Stimulated activated CD8-positive, alpha-beta memory T cell treated with anti-CD3 and anti-CD28 coated beads, Interleukin-15, amount 100 ng/mL, for 4 hours (primary cell): ENCODE data around the gene CDCA4.
"Not testable (repeated sequence)": the region's sequence is repeated elsewhere in the genome, so short reads cannot be mapped to it uniquely, and the experiment has no call there.

Source experiments
- DNase-seq, 2 donors: peaks; one replicate each; pipeline ENCODE4 v3.0.0-alpha.2; 2020; ENCODE audit warnings: low read depth in 2 of 2

The CDCA4 gene

DNA sequence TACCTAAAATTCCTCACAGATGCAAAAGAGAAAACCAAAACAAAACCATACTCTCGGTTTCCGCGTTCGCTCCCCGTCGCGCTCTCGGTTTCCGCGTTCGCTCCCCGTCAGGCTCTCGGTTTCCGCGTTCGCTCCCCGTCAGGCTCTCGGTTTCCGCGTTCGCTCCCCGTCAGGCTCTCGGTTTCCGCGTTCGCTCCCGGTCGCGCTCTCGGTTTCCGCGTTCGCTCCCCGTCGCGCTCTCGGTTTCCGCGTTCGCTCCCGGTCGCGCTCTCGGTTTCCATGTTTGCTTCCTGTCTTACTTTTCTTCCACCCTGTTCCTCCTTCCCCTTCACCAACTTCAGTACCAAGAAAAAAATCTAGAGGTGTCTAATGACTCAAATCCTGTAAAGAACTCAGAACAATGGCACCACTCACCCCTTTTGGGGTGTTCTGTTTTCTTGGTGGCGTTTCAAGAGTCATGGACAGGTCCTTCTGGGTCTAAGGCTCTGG lies 12.6 kb upstream of the CDCA4 start:
- not testable (repeated sequence) for DNase-seq

DNA sequence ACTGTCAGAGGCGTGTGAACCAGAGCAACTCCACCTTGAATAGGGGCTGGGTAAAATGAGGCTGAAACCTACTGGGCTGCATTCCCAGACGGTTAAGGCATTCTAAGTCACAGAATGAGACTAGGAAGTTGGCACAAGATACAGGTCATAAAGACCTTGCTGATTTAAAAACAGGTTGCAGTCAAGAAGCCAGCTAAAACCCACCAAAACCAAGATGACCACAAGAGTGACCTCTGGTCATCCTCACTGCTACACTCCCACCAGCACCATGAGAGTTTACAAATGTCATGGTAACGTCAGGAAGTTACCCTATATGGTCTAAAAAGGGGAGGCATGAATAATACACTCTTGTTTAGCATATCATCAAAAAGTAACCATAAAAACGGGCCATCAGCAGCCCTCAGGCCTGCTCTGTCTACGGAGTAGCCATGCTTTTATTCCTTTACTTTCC lies 11.6 kb upstream of the CDCA4 start:
- not testable (repeated sequence) for DNase-seq

DNA sequence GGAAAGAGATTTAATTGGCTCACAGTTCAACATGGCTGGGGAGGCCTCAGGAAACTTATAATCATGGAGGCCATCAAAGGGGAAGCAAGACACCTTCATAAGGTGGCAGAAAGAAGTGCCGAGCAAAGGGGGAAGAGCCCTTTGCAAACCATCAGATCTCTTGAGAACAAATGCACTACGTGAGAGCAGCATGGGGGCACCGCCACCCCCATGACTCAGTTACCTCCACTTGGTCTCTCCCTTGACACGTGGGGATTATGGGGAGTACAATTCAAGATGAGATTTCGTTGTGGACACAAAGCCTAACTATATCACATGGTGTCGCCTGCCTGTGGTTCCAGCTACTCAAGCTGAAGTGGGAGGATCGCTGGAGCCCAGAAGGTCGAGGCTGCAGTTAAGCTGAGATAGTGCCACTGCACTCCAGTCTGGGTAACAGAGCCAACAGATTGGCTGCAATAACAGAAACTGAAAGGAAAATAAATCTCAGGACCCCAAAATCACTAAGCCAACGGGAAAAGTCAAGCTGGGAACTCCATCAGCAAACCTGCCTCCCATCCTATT lies 10.0 kb upstream of the CDCA4 start:
- no peak for DNase-seq

DNA sequence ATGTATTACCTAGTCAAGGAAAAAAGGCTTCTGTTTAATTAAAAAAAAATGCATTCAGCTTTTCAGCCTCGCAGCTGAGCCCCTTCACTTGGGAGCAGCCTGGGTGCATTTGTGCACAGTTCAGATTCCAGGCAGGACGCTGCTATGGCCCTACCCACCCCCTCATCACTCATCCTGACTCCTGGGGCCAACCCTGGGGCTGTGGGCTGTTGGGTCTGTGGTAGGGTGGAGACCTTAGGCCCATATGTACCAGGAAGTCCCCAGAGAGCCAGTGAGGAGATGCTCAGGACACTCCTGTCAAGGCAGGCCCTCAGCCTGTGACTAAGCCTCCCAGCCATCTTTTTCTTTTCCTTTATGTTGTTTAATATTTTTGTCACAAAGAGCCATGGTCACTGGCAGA lies 9.3 kb upstream of the CDCA4 start:
- DNase-seq = no peak

DNA sequence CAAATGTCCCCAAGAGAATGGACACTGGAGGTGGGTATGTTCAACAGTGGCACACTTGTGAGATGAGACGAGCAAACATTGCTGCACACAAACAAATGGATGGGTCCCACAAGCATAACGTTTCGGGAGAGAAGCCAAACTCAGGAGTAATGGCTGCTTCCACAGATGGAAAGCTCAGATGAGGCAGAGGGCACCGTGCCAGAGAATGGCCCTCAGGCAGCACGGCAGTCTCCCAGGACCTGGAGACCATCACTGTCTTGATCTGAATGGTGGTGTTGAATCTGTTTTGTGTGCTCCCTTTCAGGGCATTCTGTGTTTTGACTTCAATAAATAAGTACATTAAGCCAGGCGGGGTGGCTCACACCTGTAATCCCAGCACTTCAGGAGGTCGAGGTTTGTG lies 8.5 kb upstream of the CDCA4 start:
- no peak for DNase-seq

DNA sequence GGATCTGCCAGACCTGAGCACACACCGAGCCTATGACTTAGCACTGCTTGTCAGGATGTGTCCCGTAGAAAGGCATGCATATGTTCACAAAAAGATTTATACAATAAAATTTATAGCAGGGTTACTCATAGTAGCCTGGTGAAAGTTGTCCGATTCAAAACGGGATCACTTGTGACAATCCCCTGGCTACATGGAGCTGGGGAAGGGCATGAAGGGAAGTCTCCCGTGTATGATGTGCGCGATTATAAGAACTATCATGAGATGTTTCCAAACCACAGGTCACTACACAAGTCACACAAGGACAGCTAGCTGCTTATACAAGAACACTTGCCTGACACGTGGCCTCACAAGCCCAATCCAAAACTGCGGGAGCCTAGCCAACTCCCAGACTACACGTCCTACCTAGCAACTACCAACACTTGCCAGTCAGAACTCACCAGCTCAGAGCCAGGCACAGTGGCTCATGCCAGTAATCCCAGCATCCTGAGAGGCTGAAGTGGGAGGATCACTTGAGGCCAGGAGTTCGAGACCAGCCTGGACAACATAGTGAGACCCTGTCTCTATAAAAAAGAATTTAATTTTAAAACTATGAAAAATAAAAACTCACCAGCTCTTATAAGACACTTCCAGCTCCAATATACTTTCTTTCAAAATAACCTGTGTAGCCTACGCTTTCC lies 7.5 kb upstream of the CDCA4 start:
- DNase-seq = no peak

DNA sequence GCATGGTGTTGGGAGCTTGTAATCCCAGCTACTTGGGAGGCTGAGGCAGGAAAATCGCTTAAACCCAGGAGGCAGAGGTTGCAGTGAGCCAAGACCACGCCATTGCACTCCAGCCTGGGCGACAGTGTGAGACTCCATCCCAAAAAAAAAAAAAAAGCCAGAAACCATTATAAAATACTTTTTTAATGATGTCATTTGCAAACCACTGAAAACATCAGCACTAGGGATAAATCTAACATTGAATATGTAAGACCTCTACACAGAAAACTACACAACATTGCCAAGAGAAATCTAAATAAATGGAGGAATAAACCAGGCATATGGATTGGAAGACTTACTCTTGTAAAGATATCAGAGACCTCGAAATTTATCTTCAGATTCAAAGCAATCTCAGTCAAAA lies 6.8 kb upstream of the CDCA4 start:
- not testable (repeated sequence) for DNase-seq

DNA sequence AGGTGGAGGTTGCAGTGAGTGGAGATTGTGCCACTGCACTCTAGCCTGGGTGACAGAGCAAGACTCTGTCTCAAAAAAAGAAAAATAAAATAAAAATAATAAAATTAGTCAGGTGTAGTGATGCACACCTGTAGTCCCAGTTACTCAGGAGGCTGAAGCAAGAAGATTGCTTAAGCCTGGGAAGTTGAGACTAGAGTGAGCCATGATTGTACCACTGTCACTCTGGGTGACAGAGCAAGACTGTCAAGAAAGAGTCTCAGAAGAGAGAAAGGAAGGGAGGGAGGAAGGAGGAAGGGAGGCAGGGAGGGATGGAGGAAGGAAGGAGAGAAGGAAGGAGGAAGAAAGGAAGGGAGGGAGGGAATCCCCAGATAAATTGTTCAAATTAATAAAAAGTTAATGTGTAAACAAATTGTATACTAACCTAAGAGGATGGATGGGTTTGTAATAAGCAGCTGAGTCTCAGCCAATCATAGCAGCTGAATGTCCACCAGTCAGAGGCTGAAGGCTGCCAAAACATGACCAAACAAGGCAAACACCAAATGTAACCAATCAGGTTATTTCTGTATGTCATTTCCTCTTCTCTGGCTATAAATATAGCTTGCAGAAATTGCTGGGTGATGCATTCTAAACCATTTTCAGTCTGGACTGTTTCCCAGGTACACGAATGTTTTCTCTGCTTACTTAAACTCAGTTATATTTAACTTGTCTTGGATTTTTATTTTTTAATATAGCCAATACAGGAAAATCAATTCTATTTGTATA lies 6.1 kb upstream of the CDCA4 start:
- no peak for DNase-seq

DNA sequence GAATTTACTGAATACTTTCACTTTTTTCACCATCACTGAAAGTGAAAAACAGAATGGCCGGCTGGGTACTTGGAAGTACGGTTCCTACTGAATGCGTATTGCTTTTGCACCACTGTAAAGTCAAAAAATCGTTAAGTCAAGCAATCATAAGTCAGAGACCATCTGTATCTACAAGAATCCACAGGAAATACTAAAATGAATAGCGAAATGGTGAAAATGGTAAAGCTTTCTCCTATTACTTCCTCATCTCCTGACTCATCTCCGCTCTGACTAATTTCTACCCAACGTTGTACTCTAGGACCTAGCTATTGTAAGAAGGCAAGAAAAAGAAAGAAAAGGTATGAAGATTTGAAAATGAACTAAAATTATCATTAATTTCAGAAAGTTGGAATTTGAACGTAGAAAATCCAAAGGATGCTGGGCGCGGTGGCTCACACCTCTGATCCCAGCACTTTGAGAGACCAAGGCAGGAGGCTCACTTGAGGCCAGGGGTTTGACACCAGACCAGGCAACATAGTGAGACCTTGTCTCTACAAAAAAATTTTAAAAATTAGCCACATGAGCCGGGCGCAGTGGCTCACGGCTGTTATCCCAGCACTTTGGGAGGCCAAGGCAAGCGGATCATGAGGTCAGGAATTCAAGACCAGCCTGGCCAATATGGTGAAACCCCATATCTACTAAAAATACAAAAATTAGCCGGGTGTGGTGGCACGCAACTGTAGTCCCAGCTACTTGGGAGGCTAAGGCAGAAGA lies 5.3 kb upstream of the CDCA4 start:
- no peak for DNase-seq

DNA sequence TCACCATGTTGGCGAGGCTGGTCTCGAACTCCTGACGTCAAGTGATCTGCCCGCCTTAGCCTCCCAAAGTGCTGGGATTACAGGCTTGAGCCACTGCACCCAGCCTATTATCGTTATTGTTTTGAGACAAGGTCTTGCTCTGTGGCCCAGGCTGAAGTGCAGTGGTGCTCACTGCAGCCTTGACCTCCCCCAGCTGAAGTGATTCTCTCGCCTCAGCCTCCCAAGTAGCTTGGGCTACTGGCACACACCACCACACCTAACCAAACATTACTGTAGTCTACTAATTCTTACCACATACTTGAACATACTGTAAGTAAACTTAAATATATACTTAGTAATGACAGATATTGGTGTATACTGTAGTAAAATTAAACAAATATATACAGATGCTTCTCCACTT lies 4.5 kb upstream of the CDCA4 start:
- no peak for DNase-seq

DNA sequence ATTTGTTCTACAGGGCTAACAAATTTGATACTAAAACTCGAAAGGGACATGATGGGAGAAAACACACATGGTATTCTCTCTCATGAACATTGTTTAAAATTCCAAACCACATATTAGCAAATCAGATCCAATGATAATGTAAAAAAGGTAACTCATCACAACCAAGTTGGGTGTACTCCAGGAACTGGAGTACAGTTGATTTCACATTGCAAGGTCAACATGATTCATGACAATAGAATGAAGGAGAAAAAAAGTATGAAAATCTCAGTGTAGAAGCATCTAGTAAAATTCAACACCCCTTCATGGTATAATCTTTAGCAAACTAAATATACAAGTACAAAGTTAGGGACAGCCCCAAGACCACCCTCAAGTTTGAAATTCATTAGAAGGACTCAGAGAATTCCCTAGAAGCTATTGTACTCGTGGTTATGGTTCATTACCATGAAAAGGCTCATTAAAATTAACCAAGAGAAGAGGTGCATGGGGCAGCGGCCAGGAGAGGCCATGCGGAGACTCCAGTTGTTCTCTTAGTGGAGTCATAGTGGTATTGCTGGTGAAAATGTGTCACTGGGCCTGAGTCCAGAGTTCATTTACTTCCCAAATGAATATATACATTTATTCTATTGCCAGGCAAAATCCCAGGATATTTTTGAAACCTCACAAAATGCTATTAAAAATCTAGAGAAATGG lies 3.1 kb upstream of the CDCA4 start:
- no peak for DNase-seq

DNA sequence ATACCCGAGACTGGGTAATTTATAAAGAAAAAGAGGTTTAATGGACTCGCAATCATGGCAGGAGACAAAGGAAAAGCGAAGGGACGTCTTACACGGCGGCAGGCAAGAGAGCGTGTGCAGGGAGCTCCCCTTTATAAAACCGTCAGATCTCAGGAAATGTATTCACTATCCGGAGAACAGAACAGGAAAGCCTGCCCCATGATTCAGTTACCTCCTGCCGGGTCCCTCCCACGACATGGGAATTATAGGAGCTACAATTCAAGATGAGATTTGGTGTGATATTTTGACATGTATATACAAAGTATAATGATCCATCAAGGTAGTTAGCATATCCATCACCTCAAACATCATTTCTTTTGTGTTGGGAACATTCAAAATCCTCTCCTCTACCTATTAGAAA lies 2.3 kb upstream of the CDCA4 start:
- no peak for DNase-seq

DNA sequence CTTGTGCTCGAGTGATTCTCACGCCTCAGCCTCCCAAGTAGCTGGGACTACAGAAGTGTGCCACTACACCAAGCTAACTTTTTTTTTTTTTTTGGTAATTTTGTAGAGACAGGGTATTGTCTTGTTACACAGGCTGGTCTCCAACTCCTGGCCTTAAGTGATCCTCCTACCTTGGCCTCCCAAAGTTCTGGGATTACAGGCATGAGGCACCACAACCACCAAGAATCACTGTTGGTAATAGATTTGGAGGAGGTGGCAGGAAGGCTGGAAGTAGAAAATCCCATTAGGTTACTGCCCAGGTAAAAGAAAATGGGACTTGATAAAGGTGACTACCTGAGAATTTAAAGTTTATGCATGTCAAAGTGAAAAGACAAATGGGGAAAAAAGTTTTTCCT lies 1.4 kb upstream of the CDCA4 start:
- DNase-seq = no peak

DNA sequence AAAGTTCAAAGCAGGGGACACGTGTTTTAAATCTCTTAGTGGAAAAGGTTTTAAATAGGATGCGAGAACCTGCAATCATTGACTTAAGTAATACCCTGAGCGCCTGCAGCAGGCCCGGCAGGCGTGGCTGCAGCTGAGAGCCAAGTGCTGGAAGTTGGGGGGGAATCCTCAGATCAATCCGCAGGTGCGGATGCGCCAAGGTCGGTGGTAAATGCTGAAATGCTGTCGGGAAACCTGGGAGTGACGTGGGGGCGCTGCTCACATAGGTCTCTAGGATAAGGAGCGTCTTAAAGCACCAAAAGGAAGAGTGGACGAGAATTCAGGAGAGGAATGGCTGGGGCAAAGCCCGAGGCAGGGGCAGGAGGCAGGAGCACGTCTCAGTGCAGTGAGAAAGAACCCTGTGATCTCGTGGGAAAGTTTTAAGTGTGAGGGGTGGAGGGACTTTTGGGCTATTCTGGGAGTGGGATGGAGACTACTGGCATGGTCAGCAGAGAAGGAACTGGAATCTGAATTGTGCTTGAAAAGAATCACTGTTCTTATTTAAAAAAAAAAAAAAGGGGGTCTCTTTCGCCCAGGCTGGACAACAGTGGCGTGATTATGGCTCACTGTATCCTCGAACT lies 883 bp upstream of the CDCA4 start:
- no peak for DNase-seq

DNA sequence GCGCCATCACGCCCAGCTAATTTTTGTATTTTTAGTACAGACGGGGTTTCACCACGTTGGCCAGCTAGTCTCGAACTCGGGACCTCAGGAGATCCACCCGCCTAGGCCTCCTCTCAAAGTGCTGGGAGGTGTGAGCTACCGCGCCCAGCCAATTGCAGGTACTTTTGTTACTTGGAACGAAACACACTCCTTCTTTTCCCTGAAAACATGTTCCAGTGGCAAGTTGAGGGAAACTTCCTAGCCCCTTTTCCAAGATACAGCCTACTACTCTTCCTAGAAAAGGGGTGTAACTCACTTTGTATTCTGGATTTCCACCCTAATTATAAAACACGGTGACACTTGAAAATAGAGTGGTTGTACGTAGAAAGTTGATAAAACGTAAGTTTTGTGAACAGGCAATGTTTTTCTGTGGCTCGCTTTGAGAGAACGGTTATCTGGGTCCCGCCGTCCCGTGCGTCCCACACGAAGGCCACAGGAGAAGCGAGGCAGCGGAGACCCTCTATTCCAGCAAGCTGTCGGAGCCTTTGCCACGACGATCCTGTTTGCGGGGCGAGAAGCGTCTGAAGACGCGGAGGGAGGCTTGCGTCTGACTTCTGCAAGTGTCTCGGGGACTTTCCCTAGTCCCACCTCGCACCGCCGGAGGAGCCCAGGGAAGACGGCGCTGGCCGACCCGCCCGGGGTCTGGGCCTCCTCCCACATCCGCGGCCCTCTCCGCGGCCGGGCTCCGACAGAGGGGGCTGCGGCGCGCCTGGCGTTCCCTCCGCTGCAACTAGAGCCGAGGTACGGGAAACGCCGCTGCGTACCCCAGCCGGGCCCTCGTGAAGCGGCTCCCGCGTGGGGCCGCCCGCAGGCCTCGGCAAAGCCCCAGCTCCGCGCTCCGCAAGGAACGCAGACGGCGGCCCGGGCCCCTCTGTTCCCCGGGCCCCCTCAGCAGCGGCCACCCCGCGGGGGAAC lies 745 bp downstream of the CDCA4 start:
- DNase-seq = peak; percentile 32 to 38

DNA sequence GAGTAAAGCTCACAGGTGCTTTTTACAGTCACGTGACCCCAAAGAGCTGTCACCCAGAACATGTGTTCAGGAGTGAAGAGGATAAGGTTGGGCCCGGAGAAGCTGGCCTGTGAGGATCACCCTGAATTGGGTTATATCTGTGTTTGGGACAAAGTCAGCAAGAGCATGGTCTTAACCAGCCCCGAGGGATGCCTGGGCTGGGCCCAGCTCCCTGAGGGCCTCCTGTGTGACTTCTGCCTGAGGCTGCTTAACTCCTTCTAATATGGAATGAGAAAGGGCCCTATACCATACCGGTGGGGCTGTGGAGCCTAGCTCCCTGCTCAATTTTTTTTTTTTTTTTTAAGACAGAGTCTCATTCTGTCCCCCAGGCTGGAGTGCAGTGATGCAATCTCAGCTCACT lies 2.5 kb downstream of the CDCA4 start:
- DNase-seq = no peak

DNA sequence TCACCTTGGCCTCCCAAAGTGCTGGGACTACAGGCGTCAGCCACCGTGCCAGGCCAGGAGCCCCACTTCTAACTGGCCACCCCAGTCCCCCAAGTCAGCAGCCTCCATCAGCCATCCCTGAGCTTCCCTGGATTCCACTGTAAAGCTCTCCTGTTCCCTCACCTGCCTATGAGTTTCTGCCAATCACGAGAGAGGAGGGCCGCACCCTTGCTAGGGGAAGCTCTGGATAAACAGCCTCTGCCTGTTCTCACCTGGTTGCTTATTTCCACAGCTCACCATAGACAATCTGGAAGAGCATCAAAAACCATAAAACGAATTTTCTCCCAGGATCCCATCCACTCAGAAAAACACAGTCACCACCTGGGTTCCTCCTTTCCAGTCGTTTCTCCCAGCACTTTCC lies 5.0 kb downstream of the CDCA4 start:
- DNase-seq = no peak

DNA sequence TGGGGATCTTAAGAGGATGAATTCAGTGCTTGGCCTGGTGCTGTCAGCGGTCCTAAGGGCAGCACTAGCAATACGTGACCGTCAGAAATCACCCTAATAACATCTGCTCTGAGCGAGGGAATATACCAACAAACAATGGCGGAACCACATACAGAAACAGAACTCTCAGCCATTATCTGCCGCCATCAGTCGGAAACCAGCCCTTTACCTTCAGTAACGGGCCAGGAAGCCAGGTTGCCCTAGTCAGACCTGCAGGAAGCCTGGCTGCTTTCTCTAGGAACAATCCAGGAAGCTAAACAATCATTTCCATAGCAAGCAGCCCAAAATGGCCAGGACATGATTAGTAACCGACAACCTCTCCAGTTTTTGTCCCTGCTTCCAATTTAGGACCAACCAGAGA lies 5.6 kb downstream of the CDCA4 start:
- no peak for DNase-seq

DNA sequence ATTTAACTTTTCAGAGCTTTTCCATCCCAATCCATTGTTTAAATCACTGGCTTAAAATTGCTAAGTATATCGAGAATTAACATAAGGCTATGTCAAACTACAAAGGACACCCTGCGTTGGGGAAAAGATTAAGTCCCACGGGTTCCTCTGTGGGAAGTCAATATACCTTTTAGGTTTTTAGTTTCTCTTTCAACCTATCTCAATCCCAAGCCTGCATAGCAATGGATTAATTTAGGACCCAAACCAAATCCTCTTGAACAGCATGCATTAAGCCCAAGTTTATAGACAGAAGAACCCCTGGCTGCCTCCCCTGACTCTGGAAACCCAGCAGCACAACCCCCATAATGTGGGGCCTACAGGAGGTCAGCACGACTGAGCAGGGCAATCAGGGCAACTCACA lies 6.3 kb downstream of the CDCA4 start:
- DNase-seq = no peak

DNA sequence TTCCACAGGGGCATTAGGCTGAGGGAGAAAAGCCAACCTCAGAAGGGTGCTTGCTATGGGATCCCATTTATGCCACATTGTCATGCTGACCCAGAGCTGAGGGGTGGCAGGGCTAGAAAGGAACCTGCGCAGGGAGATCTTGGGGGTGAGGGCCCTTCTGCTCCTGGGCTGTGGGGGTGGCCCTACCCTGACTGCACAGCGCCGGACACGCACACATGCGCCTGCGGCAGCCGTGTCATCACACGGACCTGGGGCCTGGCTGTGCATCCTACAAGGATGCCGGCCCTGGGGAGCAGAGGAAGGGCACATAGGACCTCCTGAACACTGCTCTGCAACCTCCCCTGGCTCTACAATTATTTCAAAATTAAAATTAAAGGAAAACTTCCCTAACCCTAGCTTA lies 6.9 kb downstream of the CDCA4 start:
- no peak for DNase-seq
